ENCODE results near the gene SH3PXD2B.

- TF ChIP-seq CTCF (IDR thresholded peaks at IDR 0.05) (no peak), POLR2AphosphoS5 (IDR thresholded peaks at IDR 0.05; ENCODE audit: insufficient read depth in 1 of 2, low read depth in 1 of 2) (no peak)
These were observed 42.7 kb downstream of the SH3PXD2B start for GRCh38 chr5:172411484-172412072.

Data from vagina (tissue), 2 donors.